CD4-positive, alpha-beta T cell treated with Interleukin-15 for 4 hours (primary cell): ENCODE results near the gene PHYH.
A peak's percentile ranks its signal among the peaks of the same experiment; 100 is the strongest.
"Not testable (repeated sequence)": the region's sequence is repeated elsewhere in the genome, so short reads cannot be mapped to it uniquely, and the experiment has no call there.

Experiments
- DNase-seq: peaks from one replicate; pipeline ENCODE4 v3.0.0-alpha.2; 2020; ENCODE audit warnings: low spot score

PHYH gene

DNA sequence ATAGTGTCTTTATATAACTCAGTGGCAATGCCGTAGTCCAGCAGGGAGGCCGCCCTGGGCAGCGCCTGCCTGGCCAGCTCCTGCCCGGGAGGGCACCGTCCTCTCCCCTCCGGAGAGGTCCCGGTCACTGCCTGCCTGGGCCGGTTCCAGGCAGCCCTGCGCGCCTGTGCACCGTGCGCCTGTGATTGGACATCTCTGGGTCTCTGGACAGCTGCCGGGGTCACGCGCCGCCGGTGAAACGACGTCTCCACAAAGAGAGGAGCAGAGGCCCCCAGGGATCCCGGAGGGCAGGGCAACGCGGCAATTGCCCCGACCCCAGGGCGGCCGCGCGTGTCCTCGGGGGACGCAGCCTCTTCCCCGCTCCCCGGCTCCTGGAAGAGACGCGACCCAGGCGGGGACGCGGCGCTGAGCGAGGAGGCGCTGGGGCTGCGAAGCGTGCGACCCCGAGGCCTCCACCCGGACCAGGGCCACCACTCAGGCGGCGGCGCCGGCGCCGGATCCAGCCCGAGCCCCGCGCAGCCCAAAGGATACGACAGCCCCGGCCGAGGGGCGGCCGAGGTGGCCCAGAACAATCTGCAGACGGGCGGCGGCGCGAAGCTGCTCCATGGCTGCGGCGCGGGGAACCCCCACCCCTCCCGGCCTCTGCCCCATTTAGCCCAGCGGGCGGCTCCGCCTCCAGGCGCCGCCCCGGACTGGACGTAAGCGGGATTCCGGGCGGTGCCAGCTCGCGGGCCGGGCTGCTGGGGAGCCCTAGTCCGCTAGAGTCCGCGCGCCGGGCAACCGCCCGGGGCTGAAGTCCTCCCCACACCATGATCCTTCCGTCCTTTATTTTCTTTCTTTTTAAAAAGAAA lies at the start of gene PHYH:
Gene PHYH, minus strand, starts transcription at position 628 of the 851 bp plus-strand sequence. Its CDS starts 22 bp downstream, at position 606.
- peak; percentile 79 for DNase-seq

GRCh38 chr10:13348216-13349017 lies 48.6 kb upstream of the PHYH start, which contains the start of gene SEPHS1:
Gene SEPHS1, minus strand, starts transcription at chr10:13348293. Its CDS starts 3,343 bp downstream, at chr10:13344950.
- peak; percentile 81 for DNase-seq

- peak; percentile 78 for DNase-seq
These were observed 47.8 kb upstream of the PHYH start for GRCh38 chr10:13347500-13348156.

GRCh38 chr10:13347043-13347499 lies 47.2 kb upstream of the PHYH start:
- DNase-seq, result peak; percentile 30

DNA sequence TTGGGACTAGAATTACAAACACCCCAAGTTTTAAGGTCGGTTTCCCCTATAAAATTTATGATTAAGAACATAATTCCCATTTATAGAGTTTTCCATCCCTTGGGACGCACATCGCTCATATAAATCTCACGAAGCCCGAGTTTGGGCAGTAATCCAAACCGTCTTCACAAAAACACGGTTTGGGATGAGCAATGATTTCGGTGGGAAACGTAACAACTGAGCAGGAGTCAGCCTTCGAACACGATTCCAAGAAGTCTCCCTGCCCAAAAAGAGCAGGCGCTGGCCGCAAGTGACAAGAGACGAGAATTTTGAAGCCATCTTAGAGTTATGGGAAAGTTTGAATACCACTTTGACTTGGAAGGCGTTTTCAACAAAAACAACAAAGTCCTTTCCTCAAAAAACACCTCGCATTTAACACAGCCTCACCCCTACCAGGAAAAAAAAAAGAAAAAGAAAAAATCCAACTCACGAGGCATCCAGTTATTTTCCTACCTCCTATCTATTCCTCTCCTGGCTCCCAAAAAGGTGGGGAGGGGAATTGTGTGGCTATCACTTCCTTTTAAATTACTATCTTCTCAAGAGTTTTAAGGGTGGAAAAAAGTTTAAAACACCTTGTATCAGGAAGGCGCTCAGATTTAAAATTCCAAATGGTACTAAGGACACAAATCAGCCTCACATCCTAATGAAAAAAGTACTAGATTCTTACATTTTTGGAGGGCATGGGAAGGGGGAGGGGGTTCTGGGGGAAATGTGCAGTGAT lies 46.6 kb upstream of the PHYH start:
- no peak for DNase-seq

GRCh38 chr10:13340626-13341376 lies 40.9 kb upstream of the PHYH start:
- DNase-seq, result peak; percentile 42

GRCh38 chr10:13340068-13340467 lies 40.2 kb upstream of the PHYH start:
- no peak for DNase-seq

- no peak for DNase-seq
These were observed 38.7 kb upstream of the PHYH start for GRCh38 chr10:13338390-13339110.

- no peak for DNase-seq
These were observed 37.9 kb upstream of the PHYH start for GRCh38 chr10:13337827-13338196.

DNA sequence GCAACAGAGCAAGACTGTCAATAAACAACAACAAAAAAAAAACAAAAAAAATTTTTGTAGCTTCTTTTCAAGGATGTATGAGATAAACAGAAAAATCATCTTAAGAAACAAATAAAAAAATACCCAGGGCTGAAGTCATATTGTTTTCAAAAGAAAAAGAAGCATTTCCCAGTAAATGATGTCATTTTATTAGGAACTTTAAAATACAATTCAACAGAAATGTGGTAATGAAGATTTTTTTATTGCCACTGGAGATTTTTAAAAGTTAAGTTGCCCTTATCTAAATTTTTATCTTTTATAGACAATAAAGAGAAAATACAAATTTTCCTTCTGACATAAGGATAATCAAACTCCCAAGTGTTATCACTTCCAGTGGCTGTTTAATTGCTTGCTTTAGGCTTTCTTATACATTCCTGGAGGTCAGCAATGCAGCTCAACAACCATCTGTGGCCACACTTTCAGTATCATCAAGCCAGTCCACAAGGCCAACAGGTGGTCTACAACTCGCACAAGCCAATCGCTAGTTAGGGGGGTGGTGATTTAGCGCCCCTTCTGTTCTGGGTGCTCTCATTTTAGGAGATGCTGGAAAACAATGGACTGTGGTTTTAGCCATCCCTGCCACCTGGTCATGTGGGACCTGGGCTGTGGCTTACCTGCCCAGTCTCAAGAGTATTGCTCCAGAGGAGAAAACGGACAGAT lies 37.4 kb upstream of the PHYH start:
- no peak for DNase-seq

GRCh38 chr10:13335881-13336280 lies 36.0 kb upstream of the PHYH start:
- DNase-seq, result no peak

DNA sequence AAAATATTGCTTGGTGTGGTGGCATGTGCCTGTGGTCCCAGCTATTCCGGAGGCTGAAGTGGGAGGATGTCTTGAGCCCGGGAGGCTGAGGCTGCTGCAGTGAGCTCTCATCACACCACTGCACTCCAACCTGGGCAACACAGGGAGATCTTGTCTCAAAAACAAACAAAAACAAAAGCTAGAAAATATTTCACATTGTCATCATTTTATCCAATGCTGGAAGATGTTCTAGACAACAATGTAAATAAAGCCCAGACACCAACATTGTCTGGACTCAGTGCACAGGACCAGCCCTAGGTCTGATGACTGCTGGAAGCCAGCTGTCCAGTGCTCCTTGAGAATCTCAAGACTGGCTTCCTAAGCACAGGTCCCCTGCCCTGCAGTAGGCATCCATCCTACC lies 34.7 kb upstream of the PHYH start:
- no peak for DNase-seq

DNA sequence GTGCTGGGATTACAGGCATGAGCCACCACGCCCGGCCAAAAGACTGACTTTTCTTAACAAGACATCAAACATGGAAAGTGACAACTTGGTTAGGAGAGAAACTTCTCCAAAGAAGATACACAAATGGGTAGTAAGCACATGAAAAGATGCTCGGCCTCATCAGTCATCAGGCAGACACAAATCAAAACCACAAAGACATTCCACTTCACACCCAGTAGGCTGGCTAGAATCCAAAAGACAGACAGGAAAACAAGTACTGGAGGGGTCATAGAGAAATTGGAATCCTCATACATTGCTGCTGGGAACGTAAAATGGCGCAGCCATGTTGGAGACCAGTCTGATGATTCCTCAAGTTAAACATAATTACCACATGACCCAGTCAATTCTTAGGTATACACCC lies 31.8 kb upstream of the PHYH start:
- no peak for DNase-seq

DNA sequence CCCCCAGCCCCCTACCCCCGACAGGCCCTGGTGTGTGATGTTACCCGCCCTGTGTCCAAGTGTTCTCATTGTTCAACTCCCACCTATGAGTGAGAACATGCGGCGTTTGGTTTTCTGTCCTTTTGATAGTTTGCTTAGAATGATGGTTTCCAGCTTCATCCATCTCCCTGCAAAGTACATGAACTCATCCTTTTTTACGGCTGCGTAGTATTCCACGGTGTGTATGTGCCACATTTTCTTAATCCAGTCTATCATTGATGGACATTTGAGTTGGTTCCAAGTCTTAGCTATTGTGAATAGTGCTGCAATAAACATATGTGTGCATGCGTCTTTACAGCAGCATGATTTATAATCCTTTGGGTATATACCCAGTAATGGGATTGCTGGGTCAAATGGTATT lies 31.1 kb upstream of the PHYH start:
- not testable (repeated sequence) for DNase-seq

GRCh38 chr10:13329565-13329964 lies 29.7 kb upstream of the PHYH start:
- DNase-seq, result no peak

DNA sequence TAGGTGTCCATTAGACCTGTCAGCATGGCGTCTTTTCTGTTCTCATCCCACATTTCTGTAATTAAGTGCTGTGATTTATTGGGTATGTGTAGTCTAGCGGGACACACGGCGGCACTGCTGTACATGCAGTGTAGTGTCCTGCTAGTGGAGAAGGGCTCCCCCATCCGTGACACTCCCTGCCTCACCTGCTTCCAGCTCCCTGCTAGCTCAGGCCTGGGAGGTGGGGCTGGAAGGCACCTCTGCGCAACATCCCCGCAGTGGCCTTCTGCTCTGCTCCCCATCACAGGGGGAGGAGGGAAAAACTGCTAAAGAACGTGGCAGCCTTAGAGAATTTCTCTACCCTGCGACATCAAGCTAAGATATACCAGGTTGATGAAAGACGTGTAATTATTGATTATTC lies 28.7 kb upstream of the PHYH start:
- no peak for DNase-seq

GRCh38 chr10:13328126-13328525 lies 28.3 kb upstream of the PHYH start:
- no peak for DNase-seq

DNA sequence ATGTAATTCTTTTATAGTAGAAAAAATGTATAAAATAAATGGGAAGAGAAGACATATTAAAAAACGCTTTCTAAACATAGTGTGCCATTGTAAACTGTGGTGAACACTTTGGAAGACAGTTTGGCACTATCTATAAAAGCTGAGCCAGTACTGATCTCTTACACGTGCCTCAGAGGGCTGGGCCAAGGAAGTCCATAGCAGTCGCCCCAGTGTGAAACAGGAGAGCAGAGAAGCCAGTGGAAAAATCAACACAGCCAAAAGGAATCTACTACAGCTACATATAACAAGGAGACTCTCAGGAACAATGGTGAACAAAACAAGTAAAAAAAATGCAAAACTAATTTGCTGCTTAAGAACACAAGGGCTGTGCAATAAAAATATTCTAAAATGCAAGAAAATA lies 27.7 kb upstream of the PHYH start:
- DNase-seq, result no peak

DNA sequence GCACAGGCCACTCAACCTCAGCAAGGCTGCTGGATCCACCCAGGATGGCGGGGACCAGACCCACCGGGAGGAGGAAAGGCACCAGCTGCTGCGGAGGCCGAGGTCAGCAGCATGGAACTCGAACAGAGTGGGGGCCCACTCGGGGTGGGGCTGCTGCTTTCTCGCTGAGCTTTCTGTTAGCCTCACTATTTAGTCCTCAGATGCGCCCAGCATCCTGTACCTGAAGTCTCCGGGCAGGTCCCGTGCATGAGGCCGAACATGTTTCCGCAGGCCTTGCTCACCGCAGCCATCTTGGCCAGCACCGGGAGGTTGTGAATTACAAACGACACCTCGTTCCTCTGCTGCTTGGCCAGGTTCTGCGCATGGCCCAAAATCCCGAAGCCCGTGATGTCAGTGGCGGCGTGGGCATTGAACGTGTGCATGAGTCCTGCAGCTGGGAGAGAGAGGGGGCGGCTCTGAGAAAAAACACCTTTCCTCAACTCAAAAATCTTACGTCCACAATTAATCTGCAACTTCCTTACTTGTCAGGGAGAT lies 22.8 kb upstream of the PHYH start:
- DNase-seq, result no peak
